ENCODE results near the gene SAMM50. TPM values are rescaled to one million over a fixed set of nuclear protein-coding genes. Genes with fewer than 3 reads are reported as not detected.

The SAMM50 gene
- total and polyA plus RNA-seq, 7 donors, result 59.3 to 105 (median 80.0) TPM

DNA sequence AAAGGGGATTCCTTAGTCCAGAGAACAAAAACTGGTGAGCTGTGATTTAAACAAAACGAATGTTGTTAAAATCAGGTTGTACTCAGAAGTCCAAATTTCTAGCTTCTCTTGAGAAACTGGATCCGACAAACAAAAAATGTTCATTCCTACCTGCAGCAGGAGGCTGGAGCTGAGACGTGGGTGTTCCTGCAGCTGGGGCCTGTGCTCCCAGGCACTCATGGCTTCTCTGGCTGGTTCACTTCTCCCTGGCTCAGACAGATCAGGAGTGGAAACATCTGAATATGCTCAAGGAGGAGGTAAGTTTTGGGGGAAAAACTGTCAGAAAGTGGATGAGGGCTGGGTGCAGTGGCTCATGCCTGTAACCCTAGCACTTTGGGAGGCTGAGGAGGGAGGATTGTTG, 44.1 kb downstream of the SAMM50 start:
- Histone ChIP-seq H3K4me1 (peaks cover 11% of the 10 kb centered on the region), H3K27me3 (ENCODE audit: insufficient read depth in 3 of 3, low read length in 2 of 3) (no peaks in the 10 kb centered on the region), H3K4me3 (no peak overlapping the region), H3K36me3 (ENCODE audit: insufficient read depth in 1 of 2, low read depth in 1 of 2) (peaks cover 0 to 44% of the 10 kb centered on the region in 2 donors), H3K9me3 (no peaks in the 10 kb centered on the region), H3K27ac (peak overlapping the region; percentile 61)
- DNase-seq (no peak), ATAC-seq (no peak)
- intact Hi-C loops (cut with DNase I), result loop anchor here in 1 of 2 donors (10.0 kb wide), 2 partner anchors 495 to 625 kb away; partner anchors contain the start of gene RTL6
- TF ChIP-seq, protein P1, sequence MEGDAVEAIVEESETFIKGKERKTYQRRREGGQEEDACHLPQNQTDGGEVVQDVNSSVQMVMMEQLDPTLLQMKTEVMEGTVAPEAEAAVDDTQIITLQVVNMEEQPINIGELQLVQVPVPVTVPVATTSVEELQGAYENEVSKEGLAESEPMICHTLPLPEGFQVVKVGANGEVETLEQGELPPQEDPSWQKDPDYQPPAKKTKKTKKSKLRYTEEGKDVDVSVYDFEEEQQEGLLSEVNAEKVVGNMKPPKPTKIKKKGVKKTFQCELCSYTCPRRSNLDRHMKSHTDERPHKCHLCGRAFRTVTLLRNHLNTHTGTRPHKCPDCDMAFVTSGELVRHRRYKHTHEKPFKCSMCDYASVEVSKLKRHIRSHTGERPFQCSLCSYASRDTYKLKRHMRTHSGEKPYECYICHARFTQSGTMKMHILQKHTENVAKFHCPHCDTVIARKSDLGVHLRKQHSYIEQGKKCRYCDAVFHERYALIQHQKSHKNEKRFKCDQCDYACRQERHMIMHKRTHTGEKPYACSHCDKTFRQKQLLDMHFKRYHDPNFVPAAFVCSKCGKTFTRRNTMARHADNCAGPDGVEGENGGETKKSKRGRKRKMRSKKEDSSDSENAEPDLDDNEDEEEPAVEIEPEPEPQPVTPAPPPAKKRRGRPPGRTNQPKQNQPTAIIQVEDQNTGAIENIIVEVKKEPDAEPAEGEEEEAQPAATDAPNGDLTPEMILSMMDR (IDR thresholded peaks at IDR 0.05), result no peak
- WGBS, 3 donors, result 87 to 91% (median 91%) methylated on average over 3 of the region's 3 CpGs

DNA sequence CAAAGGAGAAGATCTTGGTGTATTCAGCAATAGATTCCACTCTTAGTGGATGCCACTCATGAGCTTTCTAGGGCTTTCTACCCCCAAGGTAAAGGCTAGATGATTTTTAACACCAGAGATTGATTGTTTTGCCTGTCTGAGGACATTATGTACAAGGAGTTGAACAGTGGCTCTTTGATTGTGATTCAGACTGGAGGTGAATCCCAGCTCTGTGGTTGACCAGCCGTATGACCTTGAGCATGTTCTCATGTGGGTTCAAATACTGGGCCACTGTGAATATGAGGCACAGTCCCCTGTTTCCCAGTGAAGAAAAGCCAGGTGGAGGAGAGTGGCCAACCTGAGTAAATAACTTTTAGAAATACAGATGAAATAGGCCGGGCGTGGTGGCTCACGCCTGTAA, 44.9 kb downstream of the SAMM50 start:
- Histone ChIP-seq H3K36me3 (ENCODE audit: insufficient read depth in 1 of 2, low read depth in 1 of 2) (peaks cover 0 to 38% of the 10 kb centered on the region in 2 donors), H3K9me3 (no peaks in the 10 kb centered on the region), H3K27ac (no peak overlapping the region), H3K4me1 (peaks cover 9% of the 10 kb centered on the region), H3K27me3 (ENCODE audit: insufficient read depth in 3 of 3, low read length in 2 of 3) (no peaks in the 10 kb centered on the region), H3K4me3 (no peak overlapping the region)
- WGBS, 3 donors, result 95 to 100% (median 100%) methylated on average over 4 of the region's 4 CpGs
- DNase-seq (no peak), ATAC-seq (peak in 1 of 4 donors; percentile 19)
- TF ChIP-seq, protein P1 (IDR thresholded peaks at IDR 0.05), result no peak
- intact Hi-C loops (cut with DNase I), result loop anchor here in 1 of 2 donors (2.0 kb wide), 1 partner anchor 83 kb away; no protein-coding TSS in a partner anchor

DNA sequence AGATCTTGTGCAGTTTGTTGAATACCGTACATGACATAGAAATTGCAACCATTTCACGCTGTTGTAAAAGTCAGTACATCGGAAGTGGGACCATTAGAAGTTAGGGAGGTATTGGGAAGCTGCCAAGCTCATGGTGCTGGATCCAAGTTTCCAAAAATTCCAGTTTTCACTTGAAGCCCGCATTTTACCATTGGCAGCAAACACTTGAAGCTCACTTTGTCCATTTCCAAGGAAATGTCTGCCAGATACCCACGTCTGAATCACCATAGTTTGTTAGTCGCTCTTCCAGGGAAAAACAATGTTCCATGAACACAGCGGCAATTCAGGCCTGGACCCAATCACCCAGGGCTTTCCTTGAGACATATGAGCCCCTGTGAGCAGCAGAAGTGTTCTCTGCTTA, 46.3 kb downstream of the SAMM50 start:
- intact Hi-C loops (cut with DNase I), result loop anchor here in 1 of 2 donors (2.0 kb wide), 1 partner anchor 81 kb away; no protein-coding TSS in a partner anchor
- TF ChIP-seq, protein P1 (IDR thresholded peaks at IDR 0.05), result no peak
- H3K4me3 ChIP-seq, result no peak overlapping the region
- no peaks in the 10 kb centered on the region for H3K27me3 ChIP-seq (ENCODE audit: insufficient read depth in 3 of 3, low read length in 2 of 3)
- 76 to 83% (median 82%) methylated on average over 7 of the region's 7 CpGs for WGBS, 3 donors
- no peak for ATAC-seq
- H3K4me1 ChIP-seq, result peaks cover 9% of the 10 kb centered on the region
- H3K27ac ChIP-seq, result no peak overlapping the region
- no peak for DNase-seq
- no peaks in the 10 kb centered on the region for H3K9me3 ChIP-seq
- peaks cover 0 to 24% of the 10 kb centered on the region in 2 donors for H3K36me3 ChIP-seq (ENCODE audit: insufficient read depth in 1 of 2, low read depth in 1 of 2)

DNA sequence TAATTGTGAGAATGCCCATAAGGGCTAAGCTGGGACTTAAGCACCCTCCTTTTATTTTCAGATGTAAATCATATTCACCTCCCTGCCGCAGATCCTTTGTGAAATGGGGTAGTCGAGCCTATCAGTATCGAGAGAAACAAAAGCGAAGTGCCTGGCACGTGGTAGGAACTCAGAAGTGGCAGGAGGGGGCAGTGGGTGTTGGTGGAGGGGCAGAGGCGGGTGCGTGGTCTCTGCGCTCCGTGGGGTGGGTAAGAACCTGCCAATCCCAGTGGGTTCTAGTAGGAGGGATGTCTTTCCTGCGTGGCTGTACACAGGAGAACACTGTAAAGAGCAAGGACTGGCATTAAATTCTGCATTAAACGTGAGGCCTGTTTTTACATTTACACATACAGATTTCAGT, 47.1 kb downstream of the SAMM50 start:
- no peak overlapping the region for H3K27ac ChIP-seq
- no peaks in the 10 kb centered on the region for H3K9me3 ChIP-seq
- H3K36me3 ChIP-seq (ENCODE audit: insufficient read depth in 1 of 2, low read depth in 1 of 2), result peaks cover 0 to 16% of the 10 kb centered on the region in 2 donors
- H3K4me1 ChIP-seq, result peaks cover 9% of the 10 kb centered on the region
- 91 to 92% (median 91%) methylated on average over 11 of the region's 11 CpGs for WGBS, 3 donors
- TF ChIP-seq, protein P1 (IDR thresholded peaks at IDR 0.05), result no peak
- DNase-seq (no peak), ATAC-seq (no peak)
- intact Hi-C loops (cut with DNase I), result no loop called here
- H3K4me3 ChIP-seq, result no peak overlapping the region
- no peaks in the 10 kb centered on the region for H3K27me3 ChIP-seq (ENCODE audit: insufficient read depth in 3 of 3, low read length in 2 of 3)

DNA sequence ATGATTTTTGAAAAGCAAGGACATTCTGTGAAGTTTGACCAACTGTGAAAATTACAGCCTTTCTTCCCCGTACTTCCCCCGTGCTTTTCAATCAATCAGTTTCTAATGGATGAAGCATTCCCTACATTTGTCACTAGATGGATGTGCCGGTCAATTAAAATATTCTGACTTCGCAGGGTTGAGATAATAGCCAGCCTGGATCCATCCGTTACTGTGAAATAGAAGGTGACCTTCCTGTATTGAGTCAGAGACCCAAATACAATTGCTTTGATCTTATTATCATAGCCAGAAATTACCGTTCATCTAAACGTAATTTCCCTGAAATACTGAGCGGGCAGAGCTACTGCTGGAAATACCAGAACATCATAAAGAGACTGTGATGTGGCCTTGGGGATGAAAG, 47.8 kb downstream of the SAMM50 start:
- TF ChIP-seq, protein P1 (IDR thresholded peaks at IDR 0.05), result no peak
- no peak overlapping the region for H3K4me3 ChIP-seq
- no peaks in the 10 kb centered on the region for H3K9me3 ChIP-seq
- H3K27me3 ChIP-seq (ENCODE audit: insufficient read depth in 3 of 3, low read length in 2 of 3), result no peaks in the 10 kb centered on the region
- WGBS, 3 donors, result 85 to 89% (median 87%) methylated on average over 8 of the region's 8 CpGs
- peaks cover 9% of the 10 kb centered on the region for H3K4me1 ChIP-seq
- DNase-seq (no peak), ATAC-seq (no peak)
- intact Hi-C loops (cut with DNase I), result no loop called here
- H3K27ac ChIP-seq, result no peak overlapping the region
- peaks cover 0 to 13% of the 10 kb centered on the region in 2 donors for H3K36me3 ChIP-seq (ENCODE audit: insufficient read depth in 1 of 2, low read depth in 1 of 2)
